ENCODE data around the gene GCG. TPM values are rescaled to one million over a fixed set of nuclear protein-coding genes. Genes with fewer than 3 reads are reported as not detected.

Gene GCG
- total and polyA plus RNA-seq, 2 of the 8 experiments (the other 6 are each of a cell fraction or from before 2014, with no cell fraction given), result not detected

- TF ChIP-seq GTF2F1 (IDR thresholded peaks at IDR 0.05; ENCODE audit: borderline replicate concordance, low read depth, low read length) (no peak), JUN (IDR thresholded peaks at IDR 0.05; ENCODE audit: low read depth, low read length) (no peak), SP2 (IDR thresholded peaks at IDR 0.05; ENCODE audit: low read length) (no peak), POLR2AphosphoS5 (IDR thresholded peaks at IDR 0.05; ENCODE audit: low read depth, low read length) (no peak), CBX5 (IDR thresholded peaks at IDR 0.05; ENCODE audit: low read depth, low read length) (no peak), USF2 (IDR thresholded peaks at IDR 0.05; ENCODE audit: low read length) (no peak)
These were observed 39.8 kb downstream of the GCG start (continued) for GRCh38 chr2:162111958-162112850.

Measured in H1 (cell line).